GM15510 (cell line): ENCODE measurements around the gene C11orf24.

ENCODE experiments used
- POLR2A ChIP-seq: IDR thresholded peaks from 3 replicates; pipeline ENCODE4 v1.6.1; 2011; ENCODE audit warnings: borderline replicate concordance; ENCODE audit not compliant: insufficient read length; ENCODE audit errors: extremely low read depth

C11orf24 gene

GRCh38 chr11:68264741-68265540 lies 6.8 kb downstream of the C11orf24 start:
- no peak for TF ChIP-seq POLR2A

GRCh38 chr11:68264244-68264643 lies 7.5 kb downstream of the C11orf24 start:
- no peak for TF ChIP-seq POLR2A

- no peak for TF ChIP-seq POLR2A
Measured at GRCh38 chr11:68263444-68264035, 8.2 kb downstream of the C11orf24 start.

GRCh38 chr11:68262544-68262827 lies 9.3 kb downstream of the C11orf24 start:
- TF ChIP-seq POLR2A: no peak

- TF ChIP-seq POLR2A: no peak
Measured at GRCh38 chr11:68261749-68262543, 9.8 kb downstream of the C11orf24 start.

GRCh38 chr11:68261006-68261405 lies 10.8 kb downstream of the C11orf24 start:
- no peak for TF ChIP-seq POLR2A

- no peak for TF ChIP-seq POLR2A
Measured at GRCh38 chr11:68260484-68260883, 11.3 kb downstream of the C11orf24 start.

GRCh38 chr11:68259122-68259959 lies 12.4 kb downstream of the C11orf24 start:
- no peak for TF ChIP-seq POLR2A

- no peak for TF ChIP-seq POLR2A
Measured at GRCh38 chr11:68258363-68258765, 13.4 kb downstream of the C11orf24 start.

GRCh38 chr11:68257477-68258362 lies 14.1 kb downstream of the C11orf24 start:
- no peak for TF ChIP-seq POLR2A

- no peak for TF ChIP-seq POLR2A
Measured at GRCh38 chr11:68256331-68256741, 15.4 kb downstream of the C11orf24 start.

- no peak for TF ChIP-seq POLR2A
Measured at GRCh38 chr11:68255526-68255925, 16.2 kb downstream of the C11orf24 start.

GRCh38 chr11:68254421-68254820 lies 17.4 kb downstream of the C11orf24 start:
- TF ChIP-seq POLR2A: no peak

GRCh38 chr11:68251765-68252164 lies 20.0 kb downstream of the C11orf24 start:
- no peak for TF ChIP-seq POLR2A

- TF ChIP-seq POLR2A: no peak
Measured at GRCh38 chr11:68242616-68243015, 29.2 kb downstream of the C11orf24 start.

- TF ChIP-seq POLR2A: no peak
Measured at GRCh38 chr11:68231621-68232020, 40.2 kb downstream of the C11orf24 start.
